HepG2 (cell line): ENCODE results near the gene RIBC1. TPM values are rescaled to one million over a fixed set of nuclear protein-coding genes. Genes with fewer than 3 reads are reported as not detected.

Experiments used
- ATF1 ChIP-seq: IDR thresholded peaks from 2 replicates; pipeline ENCODE4 v1.6.1; 2016; ENCODE audit warnings: mild to moderate bottlenecking, control low read depth
- CEBPG ChIP-seq: IDR thresholded peaks from 2 replicates; pipeline ENCODE4 v1.6.1; 2016
- CREM ChIP-seq, 2 experiments: sonication (generic) in 1 of 2; formaldehyde crosslinking in 1 of 2; IDR thresholded peaks; 2 replicates each; pipeline versions ENCODE4 v1.4.0 to v1.6.1; 2016 to 2020; ENCODE audit warnings: antibody characterized with exemption in 1 of 2, mild to moderate bottlenecking in 1 of 2, missing genetic modification reagents in 1 of 2
- DMAP1 ChIP-seq: IDR thresholded peaks from 2 replicates; pipeline ENCODE4 v1.6.1; 2016
- ERF ChIP-seq: IDR thresholded peaks from 2 replicates; pipeline ENCODE4 v1.6.1; 2018; ENCODE audit warnings: missing biosample characterization, missing genetic modification reagents
- JDP2 ChIP-seq: sonication (generic); formaldehyde crosslinking; IDR thresholded peaks from 2 replicates; pipeline ENCODE4 v1.8.1; 2022; ENCODE audit warnings: missing genetic modification reagents, borderline replicate concordance
- MATR3 ChIP-seq: sonication (generic); formaldehyde crosslinking; IDR thresholded peaks from 2 replicates; pipeline ENCODE4 v1.4.0; 2020; ENCODE audit warnings: missing genetic modification reagents
- MEIS1 ChIP-seq: sonication (generic); formaldehyde crosslinking; IDR thresholded peaks from 2 replicates; pipeline ENCODE4 v1.9.0; 2021; ENCODE audit warnings: mild to moderate bottlenecking, missing genetic modification reagents, moderate library complexity, borderline replicate concordance
- MXI1 ChIP-seq: IDR thresholded peaks from 3 replicates; pipeline ENCODE4 v1.6.1; 2012; ENCODE audit warnings: low read depth, low read length, inconsistent platforms, borderline replicate concordance
- NFE2 ChIP-seq: sonication (generic); formaldehyde crosslinking; IDR thresholded peaks from 2 replicates; pipeline ENCODE4 v1.4.0; 2020; ENCODE audit warnings: missing genetic modification reagents
- PAF1 ChIP-seq: IDR thresholded peaks from 2 replicates; pipeline ENCODE4 v1.6.1; 2016; ENCODE audit warnings: missing genetic modification reagents, missing compliant biosample characterization
- PHF21A ChIP-seq: sonication (generic); formaldehyde crosslinking; IDR thresholded peaks from 2 replicates; pipeline ENCODE4 v1.5.0; 2020; ENCODE audit warnings: mild to moderate bottlenecking, missing genetic modification reagents
- PHF5A ChIP-seq: IDR thresholded peaks from one replicate; pipeline ENCODE4 v1.6.1; 2018; ENCODE audit warnings: low read depth, missing genetic modification reagents; ENCODE audit not compliant: unreplicated experiment
- REXO4 ChIP-seq: sonication (generic); formaldehyde crosslinking; IDR thresholded peaks from 2 replicates; pipeline ENCODE4 v1.8.0; 2022; ENCODE audit warnings: missing genetic modification reagents, mild to moderate bottlenecking, borderline replicate concordance
- SSRP1 ChIP-seq: IDR thresholded peaks from 2 replicates; pipeline ENCODE4 v1.6.1; 2016; ENCODE audit warnings: control low read depth
- YY1 ChIP-seq: IDR thresholded peaks from 2 replicates; pipeline ENCODE4 v1.6.1; 2011; ENCODE audit warnings: low read length, low read depth, moderate library complexity, mild to moderate bottlenecking; ENCODE audit not compliant: insufficient read depth, insufficient replicate concordance
- ZNF124 ChIP-seq: sonication (generic); formaldehyde crosslinking; IDR thresholded peaks from 2 replicates; pipeline ENCODE4 v1.4.0; 2020; ENCODE audit warnings: missing genetic modification reagents
- ZNF205 ChIP-seq: IDR thresholded peaks from 2 replicates; pipeline ENCODE4 v1.6.1; 2018; ENCODE audit warnings: missing biosample characterization, missing genetic modification reagents
- ZNF331 ChIP-seq: sonication (generic); formaldehyde crosslinking; IDR thresholded peaks from 2 replicates; pipeline ENCODE4 v1.4.0; 2020; ENCODE audit warnings: missing genetic modification reagents
- ZNF33B ChIP-seq: sonication (generic); formaldehyde crosslinking; IDR thresholded peaks from 2 replicates; pipeline ENCODE4 v1.5.1; 2020; ENCODE audit warnings: mild to moderate bottlenecking, missing genetic modification reagents
- ZNF557 ChIP-seq: sonication (generic); formaldehyde crosslinking; IDR thresholded peaks from 2 replicates; pipeline ENCODE4 v1.4.0; 2020; ENCODE audit warnings: missing genetic modification reagents
- ZNF614 ChIP-seq: IDR thresholded peaks from 2 replicates; pipeline ENCODE4 v1.6.1; 2018; ENCODE audit warnings: missing biosample characterization, missing genetic modification reagents, inconsistent platforms, borderline replicate concordance
- ZNF710 ChIP-seq: sonication (generic); formaldehyde crosslinking; IDR thresholded peaks from 2 replicates; pipeline ENCODE4 v1.5.0; 2020; ENCODE audit warnings: mild to moderate bottlenecking, missing genetic modification reagents, borderline replicate concordance
- ZNF891 ChIP-seq: sonication (generic); formaldehyde crosslinking; IDR thresholded peaks from 2 replicates; pipeline ENCODE4 v1.5.0; 2020; ENCODE audit warnings: mild to moderate bottlenecking, missing genetic modification reagents
- polyA plus RNA-seq, 8 experiments: library from polyadenylated mRNA; depleted of rRNA in 3 of 8; stranded (reverse) in 7 of 8; unstranded in 1 of 8; fragments of >200 nt; fragmentation: Illumina TruSeq in 4 of 8; extraction: Trizol in 4 of 8; gene quantifications; 2 replicates each; pipeline versions ENCODE4 v1.2.1 to v1.2.3, GENCODE V29; 2011 to 2016; ENCODE audit warnings: low read depth in 4 of 8, missing spikeins in 1 of 8, mixed read lengths in 1 of 8; ENCODE audit not compliant: insufficient read depth in 1 of 8
- total RNA-seq, 5 experiments: library from RNA; depleted of rRNA; stranded (reverse); fragments of >200 nt; fragmentation: Illumina TruSeq; extraction: Trizol; gene quantifications; 2 replicates each; pipeline ENCODE4 v1.2.3, GENCODE V29; 2016; ENCODE audit warnings: low read depth in 1 of 5
- TF ChIP-seq, protein P1 (sequence below): sonication (generic); formaldehyde crosslinking; IDR thresholded peaks from 2 replicates; pipeline ENCODE4 v1.5.0; 2020; ENCODE audit warnings: mild to moderate bottlenecking, missing genetic modification reagents, borderline replicate concordance

The RIBC1 gene
- total and polyA plus RNA-seq, 2 of the 13 experiments (the other 11 are each of a cell fraction or from before 2014, with no cell fraction given) = 0.55 TPM; not detected in 1

- TF ChIP-seq ZNF710 (no peak), ZNF331 (CRISPR knock-in tag) (0 out of 2 replicates have a peak, but pooled peaks have one; percentile 20), ZNF124 (CRISPR knock-in tag) (0 out of 2 replicates have a peak, but pooled peaks have one; percentile 46), CEBPG (CRISPR knock-in tag) (no peak), NFE2 (CRISPR knock-in tag) (no peak), CREM (IDR thresholded peaks at IDR 0.05) (no peak), CREM (CRISPR knock-in tag; IDR thresholded peaks at IDR 0.05) (no peak), MATR3 (no peak), ATF1 (no peak), REXO4 (CRISPR knock-in tag) (no peak), DMAP1 (CRISPR knock-in tag) (peak; percentile 72), ERF (peak; percentile 37; the same call in 1 of the 2 replicates), JDP2 (CRISPR knock-in tag) (no peak), ZNF614 (CRISPR knock-in tag) (0 out of 2 replicates have a peak, but pooled peaks have one; percentile 26), MXI1 (peak; percentile 73; the same call in 1 of the 3 replicates), ZNF205 (peak; percentile 30; the same call in 1 of the 2 replicates), PHF5A (CRISPR knock-in tag) (no peak), ZNF557 (CRISPR knock-in tag) (no peak), MEIS1 (0 out of 2 replicates have a peak, but pooled peaks have one; percentile 36), ZNF33B (CRISPR knock-in tag) (no peak), PHF21A (CRISPR knock-in tag) (0 out of 2 replicates have a peak, but pooled peaks have one; percentile 36), YY1 (peak; percentile 87), SSRP1 (CRISPR knock-in tag) (no peak), PAF1 (no peak), ZNF891 (CRISPR knock-in tag) (no peak)
- TF ChIP-seq, protein P1, sequence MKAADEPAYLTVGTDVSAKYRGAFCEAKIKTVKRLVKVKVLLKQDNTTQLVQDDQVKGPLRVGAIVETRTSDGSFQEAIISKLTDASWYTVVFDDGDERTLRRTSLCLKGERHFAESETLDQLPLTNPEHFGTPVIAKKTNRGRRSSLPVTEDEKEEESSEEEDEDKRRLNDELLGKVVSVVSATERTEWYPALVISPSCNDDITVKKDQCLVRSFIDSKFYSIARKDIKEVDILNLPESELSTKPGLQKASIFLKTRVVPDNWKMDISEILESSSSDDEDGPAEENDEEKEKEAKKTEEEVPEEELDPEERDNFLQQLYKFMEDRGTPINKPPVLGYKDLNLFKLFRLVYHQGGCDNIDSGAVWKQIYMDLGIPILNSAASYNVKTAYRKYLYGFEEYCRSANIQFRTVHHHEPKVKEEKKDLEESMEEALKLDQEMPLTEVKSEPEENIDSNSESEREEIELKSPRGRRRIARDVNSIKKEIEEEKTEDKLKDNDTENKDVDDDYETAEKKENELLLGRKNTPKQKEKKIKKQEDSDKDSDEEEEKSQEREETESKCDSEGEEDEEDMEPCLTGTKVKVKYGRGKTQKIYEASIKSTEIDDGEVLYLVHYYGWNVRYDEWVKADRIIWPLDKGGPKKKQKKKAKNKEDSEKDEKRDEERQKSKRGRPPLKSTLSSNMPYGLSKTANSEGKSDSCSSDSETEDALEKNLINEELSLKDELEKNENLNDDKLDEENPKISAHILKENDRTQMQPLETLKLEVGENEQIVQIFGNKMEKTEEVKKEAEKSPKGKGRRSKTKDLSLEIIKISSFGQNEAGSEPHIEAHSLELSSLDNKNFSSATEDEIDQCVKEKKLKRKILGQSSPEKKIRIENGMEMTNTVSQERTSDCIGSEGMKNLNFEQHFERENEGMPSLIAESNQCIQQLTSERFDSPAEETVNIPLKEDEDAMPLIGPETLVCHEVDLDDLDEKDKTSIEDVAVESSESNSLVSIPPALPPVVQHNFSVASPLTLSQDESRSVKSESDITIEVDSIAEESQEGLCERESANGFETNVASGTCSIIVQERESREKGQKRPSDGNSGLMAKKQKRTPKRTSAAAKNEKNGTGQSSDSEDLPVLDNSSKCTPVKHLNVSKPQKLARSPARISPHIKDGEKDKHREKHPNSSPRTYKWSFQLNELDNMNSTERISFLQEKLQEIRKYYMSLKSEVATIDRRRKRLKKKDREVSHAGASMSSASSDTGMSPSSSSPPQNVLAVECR (CRISPR knock-in tag) = peak; percentile 47; the same call in 1 of the 2 replicates
These were observed 11.3 kb downstream of the RIBC1 start, which contains the start of gene HSD17B10 (continued) for GRCh38 chrX:53433651-53434639.
